Measurements from ENCODE around the gene NOVA1. TPM values are rescaled to one million over a fixed set of nuclear protein-coding genes. Genes with fewer than 3 reads are reported as not detected.
A peak's percentile ranks its signal among the peaks of the same experiment; 100 is the strongest.

NOVA1 gene
- total and polyA plus RNA-seq, 9 donors: 7.9 to 19.1 (median 12.2) TPM

GRCh38 chr14:26466862-26467261, 131.0 kb downstream of the NOVA1 start:
- Histone ChIP-seq H3K36me3 (ENCODE audit: control insufficient read depth, insufficient read depth, low read length) (no peaks in the 10 kb centered on the region), H3K27me3 (ENCODE audit: control insufficient read depth, insufficient read depth, low read length) (no peaks in the 10 kb centered on the region), H3K4me3 (ENCODE audit: low read length) (no peak overlapping the region), H3K9me3 (replicated peaks; ENCODE audit: control insufficient read depth, low read depth, low read length) (no peaks in the 10 kb centered on the region), H3K4me1 (ENCODE audit: control insufficient read depth, insufficient read depth, low read length) (no peaks in the 10 kb centered on the region), H3K27ac (ENCODE audit: low read length) (no peak overlapping the region)
- 100% methylated on average over 1 of the region's 1 CpG for WGBS (ENCODE audit: insufficient coverage)
- DNase-seq: no peak

- WGBS (ENCODE audit: insufficient coverage): no CpG with 5 or more reads among the region's 2 CpGs
- peak; percentile 23 for DNase-seq
These were observed 134.7 kb downstream of the NOVA1 start for GRCh38 chr14:26463136-26463535.

GRCh38 chr14:26454105-26454504, 143.7 kb downstream of the NOVA1 start:
- no peaks in the 10 kb centered on the region for H3K9me3 ChIP-seq (replicated peaks; ENCODE audit: control insufficient read depth, low read depth, low read length)
- H3K36me3 ChIP-seq (ENCODE audit: control insufficient read depth, insufficient read depth, low read length): no peaks in the 10 kb centered on the region
- H3K27me3 ChIP-seq (ENCODE audit: control insufficient read depth, insufficient read depth, low read length): no peaks in the 10 kb centered on the region
- no peaks in the 10 kb centered on the region for H3K4me1 ChIP-seq (ENCODE audit: control insufficient read depth, insufficient read depth, low read length)
- no peak overlapping the region for H3K27ac ChIP-seq (ENCODE audit: low read length)
- 100% methylated on average over 1 of the region's 3 CpGs for WGBS (ENCODE audit: insufficient coverage)
- no peak overlapping the region for H3K4me3 ChIP-seq (ENCODE audit: low read length)
- DNase-seq: no peak

More at GRCh38 chr14:26463136-26463535, 134.7 kb downstream of the NOVA1 start:
- no peaks in the 10 kb centered on the region for H3K9me3 ChIP-seq (replicated peaks; ENCODE audit: control insufficient read depth, low read depth, low read length)
- H3K4me1 ChIP-seq (ENCODE audit: control insufficient read depth, insufficient read depth, low read length): no peaks in the 10 kb centered on the region
- H3K27ac ChIP-seq (ENCODE audit: low read length): no peak overlapping the region
- no peaks in the 10 kb centered on the region for H3K27me3 ChIP-seq (ENCODE audit: control insufficient read depth, insufficient read depth, low read length)
- H3K36me3 ChIP-seq (ENCODE audit: control insufficient read depth, insufficient read depth, low read length): no peaks in the 10 kb centered on the region
- no peak overlapping the region for H3K4me3 ChIP-seq (ENCODE audit: low read length)

- no peaks in the 10 kb centered on the region for H3K4me1 ChIP-seq (ENCODE audit: control insufficient read depth, insufficient read depth, low read length)
- no peaks in the 10 kb centered on the region for H3K9me3 ChIP-seq (replicated peaks; ENCODE audit: control insufficient read depth, low read depth, low read length)
- no peak overlapping the region for H3K4me3 ChIP-seq (ENCODE audit: low read length)
- H3K27ac ChIP-seq (ENCODE audit: low read length): no peak overlapping the region
- WGBS (ENCODE audit: insufficient coverage): 75% methylated on average over 5 of the region's 5 CpGs
- no peaks in the 10 kb centered on the region for H3K36me3 ChIP-seq (ENCODE audit: control insufficient read depth, insufficient read depth, low read length)
- no peaks in the 10 kb centered on the region for H3K27me3 ChIP-seq (ENCODE audit: control insufficient read depth, insufficient read depth, low read length)
- DNase-seq: no peak
These were observed 149.5 kb downstream of the NOVA1 start for GRCh38 chr14:26448181-26448855.

GRCh38 chr14:26444822-26445221, 153.0 kb downstream of the NOVA1 start:
- H3K27me3 ChIP-seq (ENCODE audit: control insufficient read depth, insufficient read depth, low read length): no peaks in the 10 kb centered on the region
- H3K27ac ChIP-seq (ENCODE audit: low read length): no peak overlapping the region
- DNase-seq: peak; percentile 77
- no peaks in the 10 kb centered on the region for H3K9me3 ChIP-seq (replicated peaks; ENCODE audit: control insufficient read depth, low read depth, low read length)
- H3K4me1 ChIP-seq (ENCODE audit: control insufficient read depth, insufficient read depth, low read length): no peaks in the 10 kb centered on the region
- no peaks in the 10 kb centered on the region for H3K36me3 ChIP-seq (ENCODE audit: control insufficient read depth, insufficient read depth, low read length)
- no CpG with 5 or more reads among the region's 3 CpGs for WGBS (ENCODE audit: insufficient coverage)
- no peak overlapping the region for H3K4me3 ChIP-seq (ENCODE audit: low read length)

DNA sequence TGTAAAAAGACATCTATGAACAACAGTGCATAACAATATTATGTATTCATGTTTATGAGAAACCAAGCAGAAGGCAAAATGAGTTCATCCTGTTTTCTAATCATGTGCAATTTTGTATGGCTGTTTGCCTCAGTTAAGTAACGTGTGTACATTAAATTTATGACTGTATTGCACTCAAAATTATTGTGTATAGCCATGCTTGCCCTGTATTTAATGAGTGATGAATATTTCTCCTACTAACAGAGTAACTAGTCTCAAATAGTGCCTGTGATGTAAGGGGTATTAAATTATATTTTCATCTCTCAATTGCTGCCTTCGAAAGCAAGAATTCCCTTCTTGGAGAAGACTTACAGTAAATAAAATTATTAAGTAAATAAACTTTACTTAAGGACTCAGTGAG, 154.2 kb downstream of the NOVA1 start:
- H3K9me3 ChIP-seq (replicated peaks; ENCODE audit: control insufficient read depth, low read depth, low read length): no peaks in the 10 kb centered on the region
- no peaks in the 10 kb centered on the region for H3K36me3 ChIP-seq (ENCODE audit: control insufficient read depth, insufficient read depth, low read length)
- H3K27me3 ChIP-seq (ENCODE audit: control insufficient read depth, insufficient read depth, low read length): no peaks in the 10 kb centered on the region
- no peak for DNase-seq
- H3K27ac ChIP-seq (ENCODE audit: low read length): no peak overlapping the region
- no peaks in the 10 kb centered on the region for H3K4me1 ChIP-seq (ENCODE audit: control insufficient read depth, insufficient read depth, low read length)
- WGBS (ENCODE audit: insufficient coverage): no CpG with 5 or more reads among the region's 2 CpGs
- H3K4me3 ChIP-seq (ENCODE audit: low read length): no peak overlapping the region

- Histone ChIP-seq H3K27ac (ENCODE audit: low read length) (no peak overlapping the region), H3K36me3 (ENCODE audit: control insufficient read depth, insufficient read depth, low read length) (no peaks in the 10 kb centered on the region), H3K4me1 (ENCODE audit: control insufficient read depth, insufficient read depth, low read length) (no peaks in the 10 kb centered on the region), H3K4me3 (ENCODE audit: low read length) (no peak overlapping the region), H3K27me3 (ENCODE audit: control insufficient read depth, insufficient read depth, low read length) (no peaks in the 10 kb centered on the region), H3K9me3 (replicated peaks; ENCODE audit: control insufficient read depth, low read depth, low read length) (no peaks in the 10 kb centered on the region)
- no peak for DNase-seq
These were observed 168.6 kb downstream of the NOVA1 start for GRCh38 chr14:26429205-26429604.

GRCh38 chr14:26427097-26427496, 170.7 kb downstream of the NOVA1 start:
- Histone ChIP-seq H3K27ac (ENCODE audit: low read length) (no peak overlapping the region), H3K36me3 (ENCODE audit: control insufficient read depth, insufficient read depth, low read length) (no peaks in the 10 kb centered on the region), H3K27me3 (ENCODE audit: control insufficient read depth, insufficient read depth, low read length) (no peaks in the 10 kb centered on the region), H3K4me3 (ENCODE audit: low read length) (no peak overlapping the region), H3K9me3 (replicated peaks; ENCODE audit: control insufficient read depth, low read depth, low read length) (no peaks in the 10 kb centered on the region), H3K4me1 (ENCODE audit: control insufficient read depth, insufficient read depth, low read length) (no peaks in the 10 kb centered on the region)
- no CpG with 5 or more reads among the region's 5 CpGs for WGBS (ENCODE audit: insufficient coverage)
- DNase-seq: peak; percentile 60

DNA sequence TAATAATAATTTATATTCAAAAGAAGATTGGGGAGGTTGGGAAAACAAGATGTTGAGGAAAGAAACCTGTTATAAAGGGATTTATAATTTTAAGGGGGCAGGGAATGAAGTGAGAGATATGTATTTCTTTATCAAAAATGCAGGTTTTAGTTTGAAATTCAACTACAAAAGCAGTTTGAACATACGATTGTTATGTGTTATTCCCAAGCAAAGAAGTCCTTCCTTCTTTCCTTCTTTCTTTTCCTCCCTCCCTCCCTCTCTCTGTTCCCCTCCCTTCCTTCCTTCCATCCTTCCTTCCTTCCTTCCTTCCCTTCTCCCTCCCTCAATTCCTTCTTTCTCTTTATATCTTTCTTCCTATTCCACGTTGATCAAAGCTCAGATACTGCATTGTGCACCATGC, 173.3 kb downstream of the NOVA1 start:
- Histone ChIP-seq H3K4me1 (ENCODE audit: control insufficient read depth, insufficient read depth, low read length) (no peaks in the 10 kb centered on the region), H3K9me3 (replicated peaks; ENCODE audit: control insufficient read depth, low read depth, low read length) (no peaks in the 10 kb centered on the region), H3K27ac (ENCODE audit: low read length) (no peak overlapping the region), H3K36me3 (ENCODE audit: control insufficient read depth, insufficient read depth, low read length) (no peaks in the 10 kb centered on the region), H3K4me3 (ENCODE audit: low read length) (no peak overlapping the region), H3K27me3 (ENCODE audit: control insufficient read depth, insufficient read depth, low read length) (no peaks in the 10 kb centered on the region)
- DNase-seq: no peak
- WGBS (ENCODE audit: insufficient coverage): 67% methylated on average over 2 of the region's 2 CpGs

DNA sequence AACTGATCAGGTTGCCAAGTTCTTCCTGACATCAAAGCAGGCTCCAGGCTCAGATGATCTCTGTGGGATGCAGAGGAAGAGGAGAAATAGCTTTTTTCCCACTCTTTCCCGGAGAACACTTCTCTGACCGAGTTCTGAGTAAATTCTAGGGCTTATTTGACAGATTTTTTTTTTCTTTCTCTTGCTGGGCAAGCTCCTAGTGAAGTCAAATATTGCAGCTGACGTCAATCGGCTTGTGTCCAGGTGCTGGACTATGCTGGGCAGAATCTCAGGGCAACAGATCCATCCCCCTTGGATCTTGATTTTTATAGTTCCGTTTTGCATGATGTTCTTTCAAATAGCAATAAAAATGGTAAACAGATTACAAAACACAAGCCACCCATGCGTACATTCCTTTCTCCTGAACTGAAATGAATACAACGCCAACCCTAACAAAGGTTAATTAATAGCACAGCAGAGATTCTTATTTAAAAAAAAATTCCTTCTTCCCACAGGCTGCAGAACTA, 182.2 kb downstream of the NOVA1 start:
- Histone ChIP-seq H3K27ac (ENCODE audit: low read length) (no peak overlapping the region), H3K4me3 (ENCODE audit: low read length) (no peak overlapping the region), H3K27me3 (ENCODE audit: control insufficient read depth, insufficient read depth, low read length) (no peaks in the 10 kb centered on the region), H3K4me1 (ENCODE audit: control insufficient read depth, insufficient read depth, low read length) (no peaks in the 10 kb centered on the region), H3K36me3 (ENCODE audit: control insufficient read depth, insufficient read depth, low read length) (no peaks in the 10 kb centered on the region), H3K9me3 (replicated peaks; ENCODE audit: control insufficient read depth, low read depth, low read length) (no peaks in the 10 kb centered on the region)
- peak; percentile 67 for DNase-seq
- WGBS (ENCODE audit: insufficient coverage): 20% methylated on average over 1 of the region's 7 CpGs

DNA sequence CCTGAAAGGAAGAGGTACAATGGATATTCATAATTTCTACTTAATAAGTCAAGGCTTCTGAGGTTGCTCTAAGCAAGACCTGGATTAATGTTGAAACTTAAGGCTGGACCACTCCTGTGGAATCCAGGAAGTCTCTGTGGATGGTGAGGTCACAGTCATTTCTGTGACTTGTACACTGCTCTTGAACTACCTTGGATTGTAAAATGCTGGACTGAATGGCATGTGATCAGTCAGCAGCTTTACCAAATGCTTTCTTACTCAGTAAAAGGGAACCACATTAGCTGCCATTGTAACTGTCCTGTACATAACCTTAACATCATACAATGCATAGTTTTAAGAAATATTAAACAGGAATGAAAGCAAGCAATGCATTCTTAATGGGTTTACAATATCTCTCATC, 182.9 kb downstream of the NOVA1 start:
- Histone ChIP-seq H3K9me3 (replicated peaks; ENCODE audit: control insufficient read depth, low read depth, low read length) (no peaks in the 10 kb centered on the region), H3K4me3 (ENCODE audit: low read length) (no peak overlapping the region), H3K36me3 (ENCODE audit: control insufficient read depth, insufficient read depth, low read length) (no peaks in the 10 kb centered on the region), H3K27ac (ENCODE audit: low read length) (no peak overlapping the region), H3K4me1 (ENCODE audit: control insufficient read depth, insufficient read depth, low read length) (no peaks in the 10 kb centered on the region), H3K27me3 (ENCODE audit: control insufficient read depth, insufficient read depth, low read length) (no peaks in the 10 kb centered on the region)
- DNase-seq: no peak

Data from muscle of leg (tissue), 11 donors.